ENCODE measurements around the gene PRX. TPM values are rescaled to one million over a fixed set of nuclear protein-coding genes. Genes with fewer than 3 reads are reported as not detected.
"Not testable (repeated sequence)": the region's sequence is repeated elsewhere in the genome, so short reads cannot be mapped to it uniquely, and the experiment has no call there.

The PRX gene
- total RNA-seq, 6 experiments from 2014 or later: 0.86 to 1.5 (median 0.94) TPM

GRCh38 chr19:40376286-40376862 lies 36.8 kb downstream of the PRX start:
- no peaks in the 10 kb centered on the region; the same call in 1 of the 2 replicates for H3K27me3 Mint-ChIP-seq (ENCODE audit: insufficient read depth)
- H3K36me3 Mint-ChIP-seq (ENCODE audit: low read depth): 0 out of 2 replicates have a peak, but pooled peaks cover 7% of the 10 kb centered on the region
- no peak for DNase-seq
- no peak overlapping the region for H3K4me3 Mint-ChIP-seq
- no peaks in the 10 kb centered on the region for H3K9me3 Mint-ChIP-seq
- no peak for TF ChIP-seq CTCF (IDR thresholded peaks at IDR 0.05)
- H3K4me1 Mint-ChIP-seq (ENCODE audit: low read depth): no peaks in the 10 kb centered on the region
- no peak overlapping the region for H3K27ac Mint-ChIP-seq

DNA sequence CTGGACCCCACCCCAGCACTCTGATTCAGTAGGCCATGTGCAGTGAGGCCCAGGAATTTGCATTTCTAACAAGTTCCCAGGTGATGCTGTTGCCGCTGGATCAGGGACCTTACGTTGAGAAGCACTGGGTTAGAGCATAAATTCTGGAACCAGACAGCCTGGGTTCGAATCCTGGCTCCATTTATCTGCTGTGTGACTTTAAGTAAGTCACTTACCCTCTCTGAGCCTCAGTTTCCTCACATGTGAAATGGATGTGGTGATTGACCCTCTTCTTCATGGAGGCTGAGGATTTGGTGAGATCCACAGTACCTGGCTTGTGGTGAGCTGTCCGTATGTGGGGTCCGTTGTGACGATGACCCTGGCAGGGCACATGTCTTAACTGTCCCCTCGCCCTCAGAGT lies 39.1 kb downstream of the PRX start:
- Mint-ChIP-seq H3K27me3 (ENCODE audit: insufficient read depth) (no peaks in the 10 kb centered on the region; the same call in none of the 2 replicates), H3K9me3 (no peaks in the 10 kb centered on the region), H3K27ac (no peak overlapping the region), H3K4me3 (no peak overlapping the region), H3K36me3 (ENCODE audit: low read depth) (peaks cover 7% of the 10 kb centered on the region; the same call in 1 of the 2 replicates), H3K4me1 (ENCODE audit: low read depth) (no peaks in the 10 kb centered on the region)
- no peak for TF ChIP-seq CTCF (IDR thresholded peaks at IDR 0.05)
- DNase-seq: no peak

GRCh38 chr19:40371802-40372122 lies 41.4 kb downstream of the PRX start:
- H3K36me3 Mint-ChIP-seq (ENCODE audit: low read depth): peaks cover 12% of the 10 kb centered on the region; the same call in 1 of the 2 replicates
- H3K9me3 Mint-ChIP-seq: no peaks in the 10 kb centered on the region
- no peak for TF ChIP-seq CTCF (IDR thresholded peaks at IDR 0.05)

DNA sequence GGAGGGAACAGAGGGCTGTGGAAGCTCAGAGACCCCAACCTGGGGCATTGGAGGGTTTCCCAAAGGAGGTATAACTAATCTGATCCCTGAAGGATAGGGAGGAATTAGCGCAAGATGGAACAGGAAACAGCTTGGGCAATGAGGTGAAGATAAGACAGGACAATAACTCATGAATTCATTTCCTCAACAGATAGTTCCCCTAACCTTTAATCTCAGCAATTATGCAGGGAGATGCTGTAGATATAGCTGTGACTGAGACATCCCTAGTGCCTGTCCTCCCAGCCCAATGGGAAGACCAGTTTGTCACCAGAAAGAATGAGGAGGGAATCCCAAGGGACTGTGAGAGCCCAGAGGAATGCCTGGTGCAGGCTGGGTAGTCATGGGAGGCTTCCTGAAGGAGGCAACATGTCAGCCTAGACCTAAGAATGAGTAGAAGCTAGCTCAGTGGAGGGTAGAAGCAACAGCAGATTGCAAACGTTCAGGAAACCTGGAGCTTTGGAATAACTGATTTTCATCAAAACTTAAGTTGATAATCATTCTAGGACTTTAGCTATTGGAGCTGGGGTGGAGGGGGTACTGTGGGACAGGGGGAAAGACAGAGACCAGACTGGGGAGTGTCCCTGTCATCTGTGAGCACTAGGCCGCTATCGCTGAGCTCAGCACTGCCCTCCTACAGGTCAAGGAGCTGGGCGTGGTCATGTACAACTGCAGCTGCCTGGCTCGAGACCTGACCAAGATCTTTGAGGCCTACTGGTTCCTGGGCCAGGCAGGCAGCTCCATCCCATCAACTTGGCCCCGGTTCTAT lies 42.0 kb downstream of the PRX start:
- no peaks in the 10 kb centered on the region; the same call in none of the 2 replicates for H3K27me3 Mint-ChIP-seq (ENCODE audit: insufficient read depth)
- H3K27ac Mint-ChIP-seq: no peak overlapping the region
- no peak for TF ChIP-seq CTCF (IDR thresholded peaks at IDR 0.05)
- H3K4me1 Mint-ChIP-seq (ENCODE audit: low read depth): no peaks in the 10 kb centered on the region
- H3K9me3 Mint-ChIP-seq: no peaks in the 10 kb centered on the region
- peaks cover 13% of the 10 kb centered on the region; the same call in 1 of the 2 replicates for H3K36me3 Mint-ChIP-seq (ENCODE audit: low read depth)
- DNase-seq: no peak
- no peak overlapping the region for H3K4me3 Mint-ChIP-seq

More at GRCh38 chr19:40371802-40372122, 41.4 kb downstream of the PRX start:
- no peak for DNase-seq
- Mint-ChIP-seq H3K27ac (no peak overlapping the region), H3K4me1 (ENCODE audit: low read depth) (no peaks in the 10 kb centered on the region), H3K27me3 (ENCODE audit: insufficient read depth) (no peaks in the 10 kb centered on the region; the same call in none of the 2 replicates), H3K4me3 (no peak overlapping the region)

GRCh38 chr19:40370253-40370652 lies 42.9 kb downstream of the PRX start:
- not testable (repeated sequence) for DNase-seq; H3K9me3 Mint-ChIP-seq; H3K27ac Mint-ChIP-seq; H3K4me1 Mint-ChIP-seq (ENCODE audit: low read depth); H3K27me3 Mint-ChIP-seq (ENCODE audit: insufficient read depth); H3K4me3 Mint-ChIP-seq
- H3K36me3 Mint-ChIP-seq (ENCODE audit: low read depth): peaks cover 13% of the 10 kb centered on the region; the same call in 1 of the 2 replicates

- TF ChIP-seq CTCF (IDR thresholded peaks at IDR 0.05): no peak
- Mint-ChIP-seq H3K4me1 (ENCODE audit: low read depth) (peaks cover 8% of the 10 kb centered on the region), H3K4me3 (no peak overlapping the region), H3K9me3 (no peaks in the 10 kb centered on the region), H3K27ac (no peak overlapping the region), H3K36me3 (ENCODE audit: low read depth) (peaks cover 11% of the 10 kb centered on the region; the same call in 1 of the 2 replicates), H3K27me3 (ENCODE audit: insufficient read depth) (no peaks in the 10 kb centered on the region; the same call in none of the 2 replicates)
- no peak for DNase-seq
Measured at GRCh38 chr19:40369797-40370196, 43.4 kb downstream of the PRX start.

Measured in HFFc6 (cell line).